HG02678 (cell line): ENCODE results near the gene KATNBL1.
"Not testable (repeated sequence)": the region's sequence is repeated elsewhere in the genome, so short reads cannot be mapped to it uniquely, and the experiment has no call there.

Source experiments
- ATAC-seq: cut with Tn5 transposase; IDR thresholded peaks from one replicate; pipeline ENCODE4 v1.9.1; 2021; ENCODE audit warnings: mild to moderate bottlenecking, moderate library complexity; ENCODE audit not compliant: unreplicated experiment

Gene KATNBL1

GRCh38 chr15:34203305-34203704, 6.6 kb downstream of the KATNBL1 start:
- ATAC-seq, result no peak

DNA sequence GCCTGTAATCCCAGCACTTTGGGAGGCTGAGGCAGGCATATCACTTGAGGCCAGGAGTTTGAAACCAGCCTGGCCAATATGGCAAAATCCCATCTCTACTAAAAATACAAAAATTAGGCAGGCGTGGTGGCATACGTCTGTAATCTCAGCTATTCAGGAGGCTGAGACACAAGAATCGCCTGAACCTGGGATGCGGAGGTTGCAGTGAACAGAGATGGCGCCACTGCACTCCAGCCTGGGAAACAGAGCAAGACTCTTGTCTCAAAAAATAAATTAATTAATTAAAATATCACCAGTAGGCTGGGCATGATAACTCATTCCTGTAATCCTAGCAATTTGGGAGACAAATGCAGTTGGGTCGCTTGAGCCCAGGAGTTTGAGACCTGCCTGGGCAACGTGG, 16.6 kb downstream of the KATNBL1 start:
- ATAC-seq, result not testable (repeated sequence)

GRCh38 chr15:34188711-34189110, 21.2 kb downstream of the KATNBL1 start:
- ATAC-seq, result no peak

GRCh38 chr15:34185666-34186065, 24.2 kb downstream of the KATNBL1 start:
- no peak for ATAC-seq

- no peak for ATAC-seq
These were observed 27.0 kb downstream of the KATNBL1 start for GRCh38 chr15:34182942-34183341.

GRCh38 chr15:34179234-34179633, 30.7 kb downstream of the KATNBL1 start:
- ATAC-seq, result no peak

- not testable (repeated sequence) for ATAC-seq
These were observed 43.8 kb downstream of the KATNBL1 start for GRCh38 chr15:34165987-34166573.

GRCh38 chr15:34161329-34161963, 48.5 kb downstream of the KATNBL1 start:
- no peak for ATAC-seq

DNA sequence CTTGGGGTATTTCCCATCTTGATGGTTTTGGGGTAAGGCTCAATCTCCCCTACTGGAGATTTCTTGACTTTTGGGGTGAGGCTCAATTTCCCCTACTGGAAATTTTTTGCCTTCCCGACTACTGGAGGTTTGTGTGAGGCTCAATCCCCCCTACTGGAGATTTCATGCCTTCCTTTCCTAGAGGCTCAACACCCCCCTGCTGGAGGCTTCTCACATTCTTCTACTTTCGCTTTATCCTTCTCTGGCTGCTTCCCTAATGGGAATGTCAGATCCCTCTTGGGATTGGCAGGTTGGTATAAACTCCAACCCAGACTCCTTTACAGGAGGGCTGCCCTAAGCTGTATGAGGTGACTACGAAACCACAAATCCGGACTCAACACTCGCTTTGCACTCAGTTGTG, 49.2 kb downstream of the KATNBL1 start:
- ATAC-seq, result no peak

DNA sequence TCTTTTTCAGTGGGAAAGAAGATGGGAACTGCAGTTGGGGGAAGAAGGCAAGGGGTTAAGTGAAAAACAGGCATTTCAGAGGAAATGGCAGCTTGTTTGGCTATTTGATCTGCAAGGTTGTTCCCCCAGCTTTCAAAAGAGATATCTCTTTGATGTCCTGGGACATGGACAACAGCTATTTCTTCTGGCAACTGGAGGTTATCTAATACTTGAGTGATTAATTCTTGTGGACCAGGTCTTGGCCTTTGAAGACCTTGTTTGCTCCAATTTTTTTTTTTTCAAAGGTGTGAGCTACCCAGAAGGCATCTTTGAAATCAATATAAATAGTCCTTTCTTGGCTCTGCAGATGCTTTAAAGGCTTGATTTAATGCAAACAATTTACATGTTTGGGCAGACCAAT, 51.5 kb downstream of the KATNBL1 start:
- no peak for ATAC-seq

- no peak for ATAC-seq
These were observed 54.0 kb downstream of the KATNBL1 start for GRCh38 chr15:34155859-34156258.

- ATAC-seq, result no peak
These were observed 55.1 kb downstream of the KATNBL1 start for GRCh38 chr15:34154725-34155204.

GRCh38 chr15:34147371-34148140, 62.3 kb downstream of the KATNBL1 start:
- ATAC-seq, result no peak

GRCh38 chr15:34133511-34133910, 76.4 kb downstream of the KATNBL1 start:
- ATAC-seq, result no peak

DNA sequence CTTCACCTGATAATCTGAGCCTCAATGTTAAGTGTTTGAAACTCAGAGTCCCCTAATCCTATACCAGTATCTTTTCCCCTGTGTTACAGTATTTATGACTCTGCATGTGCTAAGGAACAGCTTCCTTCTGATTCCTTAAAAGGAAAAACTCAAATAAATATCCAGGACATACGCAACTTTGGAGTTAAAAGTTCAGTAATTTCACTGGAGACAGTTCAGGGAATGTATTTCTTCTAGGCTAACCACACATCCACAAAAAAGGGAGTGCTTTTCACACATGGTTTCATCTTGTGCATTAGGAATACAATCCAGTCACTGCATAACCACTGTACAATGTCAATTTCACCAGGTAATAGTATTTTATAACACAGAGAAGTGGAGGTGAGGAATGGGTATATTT, 77.0 kb downstream of the KATNBL1 start:
- no peak for ATAC-seq

GRCh38 chr15:34128898-34129297, 81.0 kb downstream of the KATNBL1 start:
- ATAC-seq, result no peak

DNA sequence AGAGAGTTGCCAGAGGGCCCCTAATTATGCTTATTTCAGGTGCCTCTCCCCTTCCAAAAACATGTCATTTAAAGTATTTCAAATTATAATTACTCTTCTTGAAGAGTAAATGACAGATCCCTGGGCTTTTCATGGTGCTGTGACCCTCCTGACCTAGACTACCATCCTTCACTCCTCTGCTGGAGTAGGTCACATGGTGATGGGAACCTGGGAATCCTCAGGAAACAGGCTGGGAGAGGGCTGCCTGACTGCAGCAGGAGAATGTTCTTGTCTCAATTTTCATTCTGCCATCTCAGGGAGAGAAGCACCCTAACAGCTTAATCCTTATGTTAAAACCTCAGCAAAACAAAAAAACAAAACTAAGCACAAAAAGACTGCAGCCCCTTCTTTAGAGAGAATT, 83.4 kb downstream of the KATNBL1 start:
- ATAC-seq, result no peak

- ATAC-seq, result no peak
These were observed 84.0 kb downstream of the KATNBL1 start for GRCh38 chr15:34125945-34126344.

DNA sequence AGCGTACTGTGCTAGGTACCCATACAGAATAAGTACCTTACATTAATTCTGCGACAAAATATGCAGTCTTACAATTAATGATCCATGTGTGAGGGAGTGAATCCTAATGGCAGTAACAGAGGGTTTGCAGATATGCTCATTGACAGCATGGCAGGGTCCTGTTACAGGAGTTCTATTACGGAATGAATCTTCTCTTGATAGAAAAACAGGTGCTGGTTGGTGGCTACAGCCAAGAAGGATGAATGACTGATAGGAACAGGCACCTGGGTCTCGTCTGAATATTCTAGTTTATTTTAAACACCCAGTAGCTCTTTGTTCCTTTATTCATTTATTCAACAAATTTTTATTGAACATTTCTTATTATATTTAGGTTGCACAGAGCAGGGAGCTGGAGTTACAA, 85.2 kb downstream of the KATNBL1 start:
- no peak for ATAC-seq

DNA sequence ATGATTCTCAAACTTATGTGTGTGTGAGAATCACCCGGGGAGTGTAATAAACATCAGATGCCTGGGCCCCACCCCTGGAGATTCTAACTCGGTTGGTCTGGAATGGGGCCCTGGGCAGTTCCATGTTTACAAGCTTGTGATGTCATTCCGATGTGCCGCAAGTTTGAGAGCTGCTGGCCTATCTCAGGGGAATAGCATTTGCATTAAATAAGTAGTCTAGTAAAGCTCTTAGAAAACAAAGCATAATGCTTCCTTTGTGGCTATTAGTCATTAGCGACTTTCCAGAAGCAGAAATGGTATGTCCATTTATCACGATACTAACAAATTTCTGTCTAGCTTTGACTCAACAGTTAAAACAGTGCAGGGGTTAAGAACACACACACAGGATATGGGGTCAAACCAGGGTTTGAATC, 87.1 kb downstream of the KATNBL1 start:
- no peak for ATAC-seq

GRCh38 chr15:34121786-34122185, 88.1 kb downstream of the KATNBL1 start:
- not testable (repeated sequence) for ATAC-seq

DNA sequence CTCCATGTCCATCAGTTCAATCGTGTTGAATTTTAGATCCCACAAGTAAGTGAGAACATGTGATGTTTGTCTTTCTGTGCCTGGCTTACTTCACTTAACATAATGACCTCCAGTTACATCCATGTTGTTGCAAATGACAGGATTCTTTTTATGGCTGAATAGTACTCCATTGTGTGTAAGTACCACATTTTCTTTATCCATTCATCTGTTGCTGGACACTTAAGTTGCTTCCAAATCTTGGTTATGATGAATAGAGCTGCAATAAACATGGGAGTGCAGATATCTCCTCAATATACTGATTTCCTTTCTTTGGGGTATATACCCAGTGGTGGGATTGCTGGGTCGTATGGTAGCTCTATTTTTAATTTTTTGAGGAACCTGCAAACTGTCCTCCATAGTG, 89.5 kb downstream of the KATNBL1 start:
- ATAC-seq, result not testable (repeated sequence)
